ENCODE results near the gene AATK.
A peak's percentile ranks its signal among the peaks of the same experiment; 100 is the strongest.

AATK gene

GRCh38 chr17:81171941-81172340 is 5.9 kb upstream of the AATK start:
- ChIA-PET CTCF (no interaction called here), POLR2A (no interaction called here)
- TF ChIP-seq SP1 (IDR thresholded peaks at IDR 0.05) (no peak), LEF1 (IDR thresholded peaks at IDR 0.05; ENCODE audit: borderline replicate concordance) (no peak), SUZ12 (IDR thresholded peaks at IDR 0.05) (no peak), ARNT (IDR thresholded peaks at IDR 0.05) (no peak), CTBP1 (IDR thresholded peaks at IDR 0.05; ENCODE audit: borderline replicate concordance) (no peak), FOXA1 (IDR thresholded peaks at IDR 0.05) (no peak), ELF4 (IDR thresholded peaks at IDR 0.05) (no peak), HDGF (IDR thresholded peaks at IDR 0.05; ENCODE audit: borderline replicate concordance) (no peak), TARDBP (IDR thresholded peaks at IDR 0.05) (no peak)
- DNase-seq (ENCODE audit: extremely low spot score) = no peak

GRCh38 chr17:81170727-81171494 is 4.9 kb upstream of the AATK start:
- ChIA-PET CTCF (no interaction called here), POLR2A (no interaction called here)
- TF ChIP-seq PKNOX1 (IDR thresholded peaks at IDR 0.05) (no peak), SP1 (IDR thresholded peaks at IDR 0.05) (no peak), FOXK2 (IDR thresholded peaks at IDR 0.05) (no peak), ZNF384 (IDR thresholded peaks at IDR 0.05) (no peak), CTBP1 (IDR thresholded peaks at IDR 0.05; ENCODE audit: borderline replicate concordance) (no peak), FOXM1 (IDR thresholded peaks at IDR 0.05; ENCODE audit: borderline replicate concordance) (no peak), ELF4 (IDR thresholded peaks at IDR 0.05) (no peak), ARNT (IDR thresholded peaks at IDR 0.05) (no peak), BHLHE40 (IDR thresholded peaks at IDR 0.05; ENCODE audit: borderline replicate concordance) (no peak), L3MBTL2 (conservative IDR thresholded peaks at IDR 0.05) (no peak), TARDBP (IDR thresholded peaks at IDR 0.05) (no peak), NFRKB (IDR thresholded peaks at IDR 0.05) (no peak), FOXA1 (IDR thresholded peaks at IDR 0.05) (no peak), LEF1 (IDR thresholded peaks at IDR 0.05; ENCODE audit: borderline replicate concordance) (no peak), HDGF (IDR thresholded peaks at IDR 0.05; ENCODE audit: borderline replicate concordance) (no peak), SUZ12 (IDR thresholded peaks at IDR 0.05) (no peak)
- no peak for DNase-seq (ENCODE audit: extremely low spot score)

- POLR2A ChIA-PET = no interaction called here
- TF ChIP-seq LEF1 (IDR thresholded peaks at IDR 0.05; ENCODE audit: borderline replicate concordance) = no peak
- no peak for TF ChIP-seq SUZ12 (IDR thresholded peaks at IDR 0.05)
- peak; percentile 5; the same call in 1 of the 2 replicates for TF ChIP-seq CTBP1 (IDR thresholded peaks at IDR 0.05; ENCODE audit: borderline replicate concordance)
- peak; percentile 91 for TF ChIP-seq TARDBP (IDR thresholded peaks at IDR 0.05)
- TF ChIP-seq FOXA1 (IDR thresholded peaks at IDR 0.05) = no peak
- TF ChIP-seq FOXK2 (IDR thresholded peaks at IDR 0.05) = no peak
- TF ChIP-seq ELF4 (IDR thresholded peaks at IDR 0.05) = no peak
- TF ChIP-seq L3MBTL2 (conservative IDR thresholded peaks at IDR 0.05) = no peak
- no peak for TF ChIP-seq ARNT (IDR thresholded peaks at IDR 0.05)
- TF ChIP-seq ZNF384 (IDR thresholded peaks at IDR 0.05) = no peak
- TF ChIP-seq BHLHE40 (IDR thresholded peaks at IDR 0.05; ENCODE audit: borderline replicate concordance) = no peak
- CTCF ChIA-PET = no interaction called here
- DNase-seq (ENCODE audit: extremely low spot score) = no peak
Measured at GRCh38 chr17:81169870-81170309, 3.9 kb upstream of the AATK start.

- DNase-seq (ENCODE audit: extremely low spot score) = no peak
- POLR2A ChIA-PET = no interaction called here
- TF ChIP-seq TARDBP (IDR thresholded peaks at IDR 0.05) (no peak), L3MBTL2 (conservative IDR thresholded peaks at IDR 0.05) (no peak), FOXA1 (IDR thresholded peaks at IDR 0.05) (no peak), CTBP1 (IDR thresholded peaks at IDR 0.05; ENCODE audit: borderline replicate concordance) (no peak), SP1 (IDR thresholded peaks at IDR 0.05) (no peak), BHLHE40 (IDR thresholded peaks at IDR 0.05; ENCODE audit: borderline replicate concordance) (no peak), SUZ12 (IDR thresholded peaks at IDR 0.05) (no peak), ZNF384 (IDR thresholded peaks at IDR 0.05) (no peak), PKNOX1 (IDR thresholded peaks at IDR 0.05) (no peak), ELF4 (IDR thresholded peaks at IDR 0.05) (no peak), FOXK2 (IDR thresholded peaks at IDR 0.05) (no peak), FOXM1 (IDR thresholded peaks at IDR 0.05; ENCODE audit: borderline replicate concordance) (no peak), NFRKB (IDR thresholded peaks at IDR 0.05) (no peak), LEF1 (IDR thresholded peaks at IDR 0.05; ENCODE audit: borderline replicate concordance) (no peak), HDGF (IDR thresholded peaks at IDR 0.05; ENCODE audit: borderline replicate concordance) (no peak), ARNT (IDR thresholded peaks at IDR 0.05) (no peak)
- CTCF ChIA-PET = no interaction called here
Measured at GRCh38 chr17:81167638-81168037, 1.6 kb upstream of the AATK start.

GRCh38 chr17:81167194-81167524 is 1.1 kb upstream of the AATK start:
- POLR2A ChIA-PET = no interaction called here
- TF ChIP-seq BHLHE40 (IDR thresholded peaks at IDR 0.05; ENCODE audit: borderline replicate concordance) = no peak
- TF ChIP-seq SP1 (IDR thresholded peaks at IDR 0.05) = no peak
- TF ChIP-seq SUZ12 (IDR thresholded peaks at IDR 0.05) = no peak
- no peak for TF ChIP-seq ARNT (IDR thresholded peaks at IDR 0.05)
- no peak for TF ChIP-seq FOXM1 (IDR thresholded peaks at IDR 0.05; ENCODE audit: borderline replicate concordance)
- no peak for TF ChIP-seq FOXK2 (IDR thresholded peaks at IDR 0.05)
- no peak for TF ChIP-seq ZNF384 (IDR thresholded peaks at IDR 0.05)
- no peak for TF ChIP-seq PKNOX1 (IDR thresholded peaks at IDR 0.05)
- TF ChIP-seq CTBP1 (IDR thresholded peaks at IDR 0.05; ENCODE audit: borderline replicate concordance) = no peak
- no peak for TF ChIP-seq TARDBP (IDR thresholded peaks at IDR 0.05)
- TF ChIP-seq HDGF (IDR thresholded peaks at IDR 0.05; ENCODE audit: borderline replicate concordance) = no peak
- TF ChIP-seq L3MBTL2 (conservative IDR thresholded peaks at IDR 0.05) = no peak
- CTCF ChIA-PET = no interaction called here
- no peak for DNase-seq (ENCODE audit: extremely low spot score)

All from HEK293T (cell line).